Ishikawa (cell line): ENCODE data around the gene CBX1.

Experiments used
- CEBPB ChIP-seq: IDR thresholded peaks from 2 replicates; pipeline ENCODE4 v1.6.1; 2012
- CREB1 ChIP-seq: IDR thresholded peaks from 2 replicates; pipeline ENCODE4 v1.6.1; 2012; ENCODE audit warnings: low read depth
- EGR1 ChIP-seq: IDR thresholded peaks from 2 replicates; pipeline ENCODE4 v1.6.1; 2012
- EP300 ChIP-seq: IDR thresholded peaks from 2 replicates; pipeline ENCODE4 v1.6.1; 2012; ENCODE audit warnings: borderline replicate concordance
- FOXM1 ChIP-seq: IDR thresholded peaks from 2 replicates; pipeline ENCODE4 v1.6.1; 2012; ENCODE audit warnings: low read depth, borderline replicate concordance
- NFIC ChIP-seq: IDR thresholded peaks from 2 replicates; pipeline ENCODE4 v1.6.1; 2012
- RAD21 ChIP-seq: IDR thresholded peaks from 2 replicates; pipeline ENCODE4 v1.6.1; 2012; ENCODE audit warnings: low read depth
- TAF1 ChIP-seq: IDR thresholded peaks from 2 replicates; pipeline ENCODE4 v1.6.1; 2012; ENCODE audit warnings: low read depth, mild to moderate bottlenecking
- TCF12 ChIP-seq: IDR thresholded peaks from 2 replicates; pipeline ENCODE4 v1.6.1; 2012; ENCODE audit warnings: low read depth
- TEAD4 ChIP-seq: IDR thresholded peaks from 2 replicates; pipeline ENCODE4 v1.6.1; 2012
- USF1 ChIP-seq: IDR thresholded peaks from 2 replicates; pipeline ENCODE4 v1.6.1; 2012
- YY1 ChIP-seq: IDR thresholded peaks from 2 replicates; pipeline ENCODE4 v1.6.1; 2012; ENCODE audit warnings: low read depth
- ZBTB7A ChIP-seq: IDR thresholded peaks from 2 replicates; pipeline ENCODE4 v1.6.1; 2012; ENCODE audit warnings: low read depth
- TF ChIP-seq, protein P1 (sequence below): IDR thresholded peaks from 2 replicates; pipeline ENCODE4 v1.6.1; 2012
- TF ChIP-seq, protein P2 (sequence below): IDR thresholded peaks from 2 replicates; pipeline ENCODE4 v1.6.1; 2012; ENCODE audit warnings: low read depth, mild to moderate bottlenecking

Gene CBX1

GRCh38 chr17:48066192-48066591 lies 35.1 kb downstream of the CBX1 start:
- TF ChIP-seq EP300 (no peak), TEAD4 (no peak), TCF12 (no peak), YY1 (no peak), CREB1 (no peak), NFIC (no peak), TAF1 (no peak), RAD21 (no peak), USF1 (no peak)
- TF ChIP-seq, protein P1, sequence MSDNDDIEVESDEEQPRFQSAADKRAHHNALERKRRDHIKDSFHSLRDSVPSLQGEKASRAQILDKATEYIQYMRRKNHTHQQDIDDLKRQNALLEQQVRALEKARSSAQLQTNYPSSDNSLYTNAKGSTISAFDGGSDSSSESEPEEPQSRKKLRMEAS = no peak

- no peak for TF ChIP-seq FOXM1
- no peak for TF ChIP-seq EP300
- TF ChIP-seq TEAD4 = no peak
- no peak for TF ChIP-seq RAD21
- TF ChIP-seq ZBTB7A = no peak
- TF ChIP-seq, protein P2, sequence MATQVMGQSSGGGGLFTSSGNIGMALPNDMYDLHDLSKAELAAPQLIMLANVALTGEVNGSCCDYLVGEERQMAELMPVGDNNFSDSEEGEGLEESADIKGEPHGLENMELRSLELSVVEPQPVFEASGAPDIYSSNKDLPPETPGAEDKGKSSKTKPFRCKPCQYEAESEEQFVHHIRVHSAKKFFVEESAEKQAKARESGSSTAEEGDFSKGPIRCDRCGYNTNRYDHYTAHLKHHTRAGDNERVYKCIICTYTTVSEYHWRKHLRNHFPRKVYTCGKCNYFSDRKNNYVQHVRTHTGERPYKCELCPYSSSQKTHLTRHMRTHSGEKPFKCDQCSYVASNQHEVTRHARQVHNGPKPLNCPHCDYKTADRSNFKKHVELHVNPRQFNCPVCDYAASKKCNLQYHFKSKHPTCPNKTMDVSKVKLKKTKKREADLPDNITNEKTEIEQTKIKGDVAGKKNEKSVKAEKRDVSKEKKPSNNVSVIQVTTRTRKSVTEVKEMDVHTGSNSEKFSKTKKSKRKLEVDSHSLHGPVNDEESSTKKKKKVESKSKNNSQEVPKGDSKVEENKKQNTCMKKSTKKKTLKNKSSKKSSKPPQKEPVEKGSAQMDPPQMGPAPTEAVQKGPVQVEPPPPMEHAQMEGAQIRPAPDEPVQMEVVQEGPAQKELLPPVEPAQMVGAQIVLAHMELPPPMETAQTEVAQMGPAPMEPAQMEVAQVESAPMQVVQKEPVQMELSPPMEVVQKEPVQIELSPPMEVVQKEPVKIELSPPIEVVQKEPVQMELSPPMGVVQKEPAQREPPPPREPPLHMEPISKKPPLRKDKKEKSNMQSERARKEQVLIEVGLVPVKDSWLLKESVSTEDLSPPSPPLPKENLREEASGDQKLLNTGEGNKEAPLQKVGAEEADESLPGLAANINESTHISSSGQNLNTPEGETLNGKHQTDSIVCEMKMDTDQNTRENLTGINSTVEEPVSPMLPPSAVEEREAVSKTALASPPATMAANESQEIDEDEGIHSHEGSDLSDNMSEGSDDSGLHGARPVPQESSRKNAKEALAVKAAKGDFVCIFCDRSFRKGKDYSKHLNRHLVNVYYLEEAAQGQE = no peak
- no peak for TF ChIP-seq EGR1
- TF ChIP-seq NFIC = no peak
- TF ChIP-seq, protein P1 = no peak
- no peak for TF ChIP-seq USF1
- TF ChIP-seq CEBPB = no peak
- no peak for TF ChIP-seq YY1
- no peak for TF ChIP-seq TAF1
- TF ChIP-seq CREB1 = no peak
Measured at GRCh38 chr17:48064638-48065037, 36.6 kb downstream of the CBX1 start.

DNA sequence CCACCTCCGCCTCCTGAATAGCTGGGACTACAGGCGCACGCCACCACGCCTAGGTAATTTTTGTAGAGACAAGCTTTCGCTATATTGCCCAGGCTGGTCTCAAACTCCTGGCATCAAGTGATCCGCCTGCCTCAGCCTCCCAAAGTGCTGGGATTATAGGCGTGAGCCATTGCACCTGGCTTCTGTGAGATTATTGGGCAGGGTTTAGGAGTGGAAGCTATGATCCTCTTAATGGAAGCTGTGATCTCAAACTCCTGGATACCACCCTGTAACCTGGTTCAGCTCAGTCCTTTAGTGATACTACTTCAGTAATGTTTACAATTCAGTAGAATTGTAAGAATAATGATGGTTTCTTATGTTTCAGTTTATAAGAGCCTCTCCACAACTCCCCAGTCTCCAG lies 39.0 kb downstream of the CBX1 start:
- TF ChIP-seq NFIC (no peak), TAF1 (no peak), TEAD4 (no peak), CREB1 (no peak), TCF12 (no peak), ZBTB7A (no peak), YY1 (no peak)
- TF ChIP-seq, protein P1 = no peak
- TF ChIP-seq, protein P2 = no peak

DNA sequence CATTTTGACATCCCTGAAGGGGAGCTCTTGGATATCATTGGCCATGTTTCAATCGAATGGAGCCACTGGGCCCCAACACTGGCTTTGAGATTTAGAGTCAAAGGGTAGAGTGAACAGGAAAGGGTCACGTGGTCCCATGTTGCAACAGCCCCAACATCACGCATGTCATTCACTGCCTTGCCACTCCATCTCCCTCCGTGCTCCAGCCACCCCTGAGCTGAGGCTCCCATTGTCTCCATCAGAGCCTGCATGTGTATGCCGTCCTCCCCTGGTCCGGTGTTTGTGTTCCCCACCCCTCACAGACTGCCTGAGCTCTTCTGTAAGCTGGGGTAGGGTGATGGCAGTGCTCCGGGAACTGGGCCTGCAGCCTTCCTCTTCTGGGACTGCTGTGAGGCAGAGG lies 41.0 kb downstream of the CBX1 start:
- no peak for TF ChIP-seq TAF1
- no peak for TF ChIP-seq FOXM1
- TF ChIP-seq EP300 = no peak
- TF ChIP-seq, protein P1 = no peak
- TF ChIP-seq, protein P2 = no peak
- TF ChIP-seq USF1 = no peak
- no peak for TF ChIP-seq CEBPB
- TF ChIP-seq YY1 = no peak
- TF ChIP-seq ZBTB7A = no peak
- no peak for TF ChIP-seq NFIC
- TF ChIP-seq TEAD4 = no peak
- TF ChIP-seq CREB1 = no peak
- TF ChIP-seq RAD21 = no peak
- no peak for TF ChIP-seq TCF12
- TF ChIP-seq EGR1 = no peak
